ENCODE results near the gene SNX27.
"Not testable (repeated sequence)": the region's sequence is repeated elsewhere in the genome, so short reads cannot be mapped to it uniquely, and the experiment has no call there.

Gene SNX27

DNA sequence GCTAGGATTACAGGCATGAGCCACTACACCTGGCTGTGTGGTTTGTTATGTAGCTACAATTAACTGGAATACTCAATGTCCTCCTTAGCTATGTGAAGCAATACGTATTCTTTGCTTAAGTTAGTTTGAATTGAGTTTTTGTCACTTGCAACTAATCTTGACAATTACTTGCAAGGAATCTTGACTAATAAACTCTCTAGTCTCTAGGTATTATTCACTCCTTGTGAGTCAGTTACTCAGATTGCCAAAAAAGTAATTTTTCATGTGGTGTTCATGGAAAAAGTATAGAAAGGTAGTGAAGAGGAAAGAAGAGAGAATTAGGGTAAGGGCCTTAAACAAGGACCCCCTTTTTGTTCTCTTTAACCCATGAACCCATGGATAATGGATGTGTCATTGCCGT lies 7.6 kb upstream of the SNX27 start:
- DNase-seq (ENCODE audit: low spot score), result no peak

DNA sequence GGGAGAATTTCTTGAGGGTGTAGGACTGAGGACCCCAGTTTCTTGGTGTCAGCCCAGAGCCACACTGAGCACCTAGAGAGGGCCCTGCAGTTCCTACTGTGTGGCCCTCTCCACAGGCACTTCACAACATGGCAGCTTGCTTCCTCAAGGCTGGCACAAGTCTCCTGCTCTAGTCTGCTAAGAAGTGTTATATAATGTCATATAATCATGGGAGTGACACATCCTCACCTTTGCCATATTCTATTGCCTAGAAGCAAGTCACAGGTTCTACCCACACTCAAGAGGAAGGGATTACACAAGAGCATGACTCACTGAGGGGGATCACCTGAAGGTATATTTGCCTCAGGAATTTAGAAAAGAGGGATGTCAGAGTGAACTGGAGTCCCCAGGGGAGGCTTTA lies 5.5 kb upstream of the SNX27 start:
- DNase-seq (ENCODE audit: low spot score), result no peak

DNA sequence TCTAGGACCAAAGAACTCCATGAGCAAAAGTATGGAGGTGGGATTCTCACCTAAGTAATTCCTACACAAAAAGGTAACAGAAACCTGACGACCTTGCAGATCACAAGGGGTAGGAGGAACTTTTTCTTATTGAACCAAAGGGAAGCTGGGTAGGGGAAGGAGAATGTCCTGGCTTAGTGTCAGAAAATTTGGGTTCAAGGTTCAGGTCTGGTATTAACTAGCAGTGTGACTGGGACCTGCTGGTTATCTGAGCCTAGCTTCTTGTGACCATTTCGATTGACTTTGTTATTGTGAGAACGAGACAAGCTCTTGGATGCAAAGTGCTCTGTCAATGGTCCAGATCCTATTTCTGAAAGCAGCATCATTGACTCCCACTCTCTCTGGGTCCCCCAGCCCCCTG lies 5.0 kb upstream of the SNX27 start:
- no peak for DNase-seq (ENCODE audit: low spot score)

DNA sequence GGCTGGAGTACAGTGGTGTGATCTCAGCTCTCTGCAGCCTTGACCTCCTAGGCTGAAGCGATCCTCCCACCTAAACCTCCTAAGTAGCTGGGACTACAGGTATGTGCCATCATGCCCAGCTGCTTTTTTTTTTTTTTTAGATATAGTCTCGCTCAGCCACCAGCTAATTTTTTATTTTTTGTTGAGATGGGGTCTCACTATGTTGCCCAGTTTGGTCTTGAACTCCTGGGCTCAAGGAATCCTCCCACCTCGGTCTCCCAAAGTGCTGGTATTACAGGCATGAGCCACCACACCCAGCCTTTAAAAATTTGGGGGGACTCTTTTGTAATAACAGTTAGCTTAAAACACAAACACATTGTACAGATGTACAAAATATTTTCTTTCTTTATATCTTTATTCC lies 1.7 kb upstream of the SNX27 start:
- no peak for DNase-seq (ENCODE audit: low spot score)

DNA sequence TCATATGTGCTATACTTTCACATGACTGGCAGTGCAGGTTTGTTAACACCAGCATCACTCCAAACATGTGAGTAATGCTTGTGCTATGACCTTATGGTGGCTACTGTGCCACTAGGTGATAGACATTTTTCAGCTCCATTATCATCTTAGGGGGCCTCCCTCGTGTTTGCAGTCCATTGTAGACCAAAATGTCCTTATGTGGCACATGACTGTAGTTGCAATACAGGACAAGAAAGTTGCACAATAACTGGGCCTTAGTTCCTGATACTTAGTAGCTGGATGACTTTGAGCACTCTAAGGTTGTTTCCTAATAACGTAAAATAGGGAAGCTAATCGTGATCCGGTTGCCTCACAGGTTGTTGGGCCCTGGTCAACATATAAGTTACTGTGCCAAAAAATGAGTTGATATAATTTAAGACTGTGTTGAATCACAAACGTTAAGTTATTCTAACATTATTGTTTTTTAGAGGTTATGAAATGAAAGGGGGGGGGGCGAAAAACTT lies 511 bp upstream of the SNX27 start:
- no peak for DNase-seq (ENCODE audit: low spot score)

DNA sequence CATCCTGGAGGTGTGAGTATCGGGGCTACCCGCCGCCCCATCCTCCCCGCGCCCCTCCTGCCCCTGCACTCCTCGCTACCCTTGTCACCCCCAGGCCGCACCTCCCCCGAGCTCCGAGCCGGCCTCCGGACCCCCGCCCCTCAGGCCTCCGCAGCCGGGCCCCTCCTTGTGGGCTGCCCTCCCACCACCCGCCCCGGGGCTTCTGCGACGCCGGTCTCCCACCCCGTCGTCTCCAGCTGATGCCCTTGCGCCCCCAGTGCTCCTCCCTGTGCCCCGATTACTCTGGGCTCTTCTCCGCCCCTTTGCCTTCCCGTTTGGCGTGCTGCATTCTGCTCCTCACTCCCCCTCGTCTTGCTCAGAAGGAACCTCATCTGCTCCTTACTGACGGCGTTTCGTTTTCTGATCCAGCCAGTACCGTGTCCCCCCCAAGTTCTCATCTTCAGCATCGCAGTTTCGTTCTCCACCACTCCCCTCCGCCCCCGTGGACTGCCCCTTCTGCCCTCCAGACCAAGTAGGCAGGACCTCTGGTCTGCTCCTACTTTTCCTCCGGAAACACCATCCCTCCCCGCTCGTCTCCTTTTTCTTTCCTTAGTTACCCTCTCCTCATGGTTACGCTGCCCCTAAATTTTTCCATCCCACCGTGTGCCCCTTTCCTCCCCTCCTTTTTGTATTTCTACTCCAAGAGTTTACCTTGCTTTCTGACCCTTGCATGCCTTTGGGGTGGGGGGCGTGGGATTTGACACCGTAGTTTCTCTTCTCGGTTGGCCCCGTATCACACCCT lies 841 bp downstream of the SNX27 start:
- DNase-seq (ENCODE audit: low spot score), result peak; percentile 72

DNA sequence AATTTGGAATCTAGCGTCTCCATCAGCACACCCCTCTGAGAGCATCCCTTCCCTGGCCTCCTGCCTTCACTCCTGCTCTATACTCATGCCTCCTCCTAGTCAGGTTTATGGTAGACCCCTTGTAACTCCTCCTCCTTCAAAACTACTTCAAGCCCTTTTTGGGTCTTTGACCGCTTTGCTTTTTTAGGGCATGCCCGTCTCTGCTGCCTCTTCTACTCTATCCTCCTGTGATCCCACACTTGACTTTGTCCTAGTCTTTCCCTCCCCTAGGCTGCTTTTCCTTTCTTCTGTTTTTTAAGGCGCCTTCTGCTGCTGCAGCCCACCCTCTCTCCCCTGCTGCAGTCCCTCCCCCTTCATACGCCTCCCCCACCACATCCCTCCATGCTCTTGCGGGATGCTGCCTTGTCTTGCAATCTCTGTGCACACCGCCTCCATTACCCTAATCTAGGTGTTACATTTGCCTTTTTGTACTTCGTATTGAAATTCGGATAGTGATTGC lies 1.5 kb downstream of the SNX27 start:
- no peak for DNase-seq (ENCODE audit: low spot score)

DNA sequence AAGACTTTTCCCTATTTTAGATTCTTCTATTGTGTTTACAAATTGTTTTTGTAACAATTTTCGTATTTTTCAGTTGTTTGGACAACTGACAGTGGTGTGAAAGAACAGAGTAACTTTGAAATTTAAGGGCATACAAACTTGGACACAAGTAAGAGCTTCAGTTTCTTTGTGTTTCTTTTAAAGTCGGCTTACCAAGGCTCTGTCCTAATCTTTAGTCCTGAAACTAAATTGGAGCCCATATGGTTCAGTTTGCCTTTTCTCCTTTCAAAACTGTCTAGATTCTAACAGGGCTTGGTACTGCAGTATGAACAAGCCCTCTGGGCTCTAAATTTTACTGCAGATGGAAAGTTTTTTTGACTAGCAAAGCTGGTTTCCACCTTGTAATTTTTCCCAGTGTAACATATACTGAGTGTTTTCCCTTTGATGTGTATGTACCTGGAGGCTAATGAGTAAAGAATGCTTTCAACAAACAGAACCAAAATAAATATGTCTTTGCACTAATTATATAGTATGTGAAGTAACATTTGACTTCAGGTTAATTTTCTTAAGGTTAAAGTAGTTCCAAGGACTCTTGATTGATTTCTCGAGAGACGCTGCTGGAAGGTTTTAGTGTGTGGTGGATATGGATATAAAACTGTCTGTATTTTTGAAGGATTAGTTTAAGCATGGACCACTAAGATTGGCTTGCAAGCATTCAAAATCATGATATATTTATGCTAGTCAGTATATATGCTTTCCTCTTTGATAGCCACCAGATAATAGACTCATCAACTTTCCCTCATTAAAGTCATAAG lies 4.1 kb downstream of the SNX27 start:
- DNase-seq (ENCODE audit: low spot score), result no peak

DNA sequence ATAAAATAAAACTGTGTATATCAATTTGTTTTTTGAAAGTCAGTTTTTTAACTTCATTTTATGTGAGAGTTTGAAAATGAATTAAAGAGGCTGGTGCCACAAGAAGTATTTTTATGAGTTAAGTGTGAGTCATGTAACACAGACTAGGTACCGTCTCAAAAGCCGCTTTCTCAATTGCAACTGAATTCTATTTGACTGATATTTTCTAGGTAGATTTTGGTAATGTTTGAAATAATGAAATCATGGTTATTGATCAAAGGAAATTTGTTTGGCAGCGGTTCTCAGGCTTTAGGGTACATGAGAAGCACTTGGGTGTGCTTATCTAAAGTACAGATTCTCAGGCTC lies 4.6 kb downstream of the SNX27 start:
- DNase-seq (ENCODE audit: low spot score), result no peak

DNA sequence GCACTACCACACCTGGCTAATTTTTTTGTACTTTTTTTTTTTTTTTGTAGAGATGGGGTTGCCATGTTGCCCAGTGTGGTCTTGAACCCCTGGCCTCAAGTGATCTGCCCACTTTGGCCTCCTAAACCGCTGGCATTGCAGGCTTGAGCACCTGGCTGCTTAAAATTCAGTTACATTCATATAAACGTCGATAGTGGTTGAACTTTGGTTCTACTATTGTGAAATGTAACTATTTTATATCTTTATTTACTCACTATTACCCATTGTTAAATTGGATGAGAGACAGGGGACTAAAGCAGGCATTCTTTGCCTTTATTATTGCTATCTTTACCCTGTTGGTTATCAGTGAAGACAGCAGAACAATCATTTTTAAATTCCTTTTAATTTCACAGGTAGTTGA lies 6.2 kb downstream of the SNX27 start:
- DNase-seq (ENCODE audit: low spot score), result no peak

DNA sequence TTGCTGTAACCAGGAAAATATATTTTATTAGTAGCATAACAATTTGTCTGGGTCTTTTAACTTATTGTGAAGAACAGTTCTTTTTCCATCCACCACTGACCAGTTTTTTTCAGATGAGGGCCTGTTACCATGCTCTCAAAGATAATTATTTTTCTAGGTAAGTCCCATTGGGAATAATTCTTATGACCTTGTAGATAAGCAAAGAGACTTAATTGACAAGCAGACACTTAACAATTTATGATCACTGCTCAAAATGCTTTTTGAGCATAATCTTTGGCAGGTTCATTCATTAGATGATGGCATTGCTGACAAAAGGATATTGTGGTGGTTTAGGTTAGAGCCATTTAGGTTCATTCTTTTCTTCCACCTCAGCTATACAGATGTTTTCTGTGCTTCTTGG lies 6.6 kb downstream of the SNX27 start:
- DNase-seq (ENCODE audit: low spot score), result no peak

DNA sequence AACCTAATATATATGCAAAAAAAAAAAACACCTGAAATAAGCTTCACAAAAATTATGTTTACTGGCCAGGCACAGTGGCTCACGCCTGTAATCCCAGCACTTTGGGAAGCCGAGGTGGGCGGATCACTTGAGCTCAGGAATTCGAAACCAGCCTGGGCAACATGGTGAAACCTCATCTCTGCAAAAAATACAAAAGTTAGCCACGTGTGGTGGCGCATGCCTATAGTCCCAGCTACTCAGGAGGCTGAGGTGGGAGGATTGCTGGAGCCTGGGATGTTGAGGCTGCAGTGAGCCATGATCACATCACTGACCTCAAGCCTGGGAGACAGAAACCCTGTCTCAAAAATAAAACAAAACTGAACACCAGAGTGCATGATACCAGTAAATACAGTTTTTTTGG lies 7.1 kb downstream of the SNX27 start:
- DNase-seq (ENCODE audit: low spot score), result not testable (repeated sequence)

DNA sequence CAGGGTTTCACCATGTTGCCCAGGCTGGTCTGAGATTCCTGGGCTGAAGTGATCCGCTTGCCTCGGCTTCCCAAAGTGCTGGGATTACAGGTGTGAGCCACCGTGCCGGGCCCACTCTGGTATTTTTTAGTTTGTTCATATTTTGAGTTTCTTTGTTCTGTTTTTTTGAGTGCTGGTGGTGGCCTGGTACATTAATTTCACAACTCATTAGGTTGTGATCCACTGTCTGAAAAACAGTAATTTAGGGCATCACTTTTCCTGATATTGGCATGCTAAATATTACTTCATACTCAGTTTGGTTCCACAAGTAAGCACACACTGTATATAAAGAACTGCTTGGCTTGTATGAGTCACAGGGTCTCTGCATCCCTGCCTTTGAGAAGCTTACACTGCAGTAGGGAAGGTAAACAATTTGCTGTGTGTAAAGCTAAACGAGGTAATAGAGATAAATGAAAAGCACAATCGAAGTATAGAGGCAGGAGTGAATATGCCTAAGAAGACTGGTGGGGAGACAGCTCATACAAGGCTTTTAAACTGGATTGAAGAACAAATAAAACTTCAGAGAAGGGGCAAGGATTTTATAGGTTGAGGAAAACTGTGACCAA lies 7.7 kb downstream of the SNX27 start:
- DNase-seq (ENCODE audit: low spot score), result no peak

DNA sequence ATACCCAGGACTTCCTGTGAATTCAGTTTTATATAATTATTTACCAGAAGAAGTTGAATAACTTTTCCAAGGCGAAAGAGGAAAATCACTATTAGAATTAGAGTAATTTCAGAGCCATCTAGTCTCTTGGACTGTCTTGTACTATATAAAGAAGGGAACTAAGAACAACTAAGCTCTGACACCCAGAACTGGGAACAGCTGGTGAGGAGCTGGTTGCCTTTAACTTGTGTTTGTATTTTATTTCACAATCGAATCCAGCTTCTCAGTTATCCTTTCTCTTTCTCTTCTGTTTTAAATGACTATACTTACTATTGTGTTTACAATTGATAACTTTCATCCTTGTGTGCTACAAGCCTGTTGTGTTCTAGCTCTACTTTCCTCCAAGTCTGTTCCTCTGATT lies 8.4 kb downstream of the SNX27 start:
- no peak for DNase-seq (ENCODE audit: low spot score)

DNA sequence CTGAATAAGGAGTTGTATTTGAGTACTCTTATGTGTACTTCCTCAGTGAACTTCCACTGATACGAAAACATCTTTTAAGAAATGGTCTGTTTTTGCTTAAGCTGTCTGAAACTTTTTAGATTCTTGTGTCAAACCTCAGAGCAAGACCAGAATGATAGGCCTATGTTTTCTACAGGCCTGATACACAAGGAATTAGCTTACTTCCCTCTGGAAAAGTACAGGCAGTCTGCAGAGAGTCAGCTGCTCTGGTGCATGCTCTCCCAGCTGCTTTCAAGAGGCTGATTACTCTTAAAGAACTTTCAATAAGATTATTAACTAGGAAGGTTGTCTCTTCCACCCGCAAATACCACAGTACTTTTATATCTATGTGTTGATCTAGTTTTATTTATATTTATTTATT lies 9.5 kb downstream of the SNX27 start:
- no peak for DNase-seq (ENCODE audit: low spot score)

DNA sequence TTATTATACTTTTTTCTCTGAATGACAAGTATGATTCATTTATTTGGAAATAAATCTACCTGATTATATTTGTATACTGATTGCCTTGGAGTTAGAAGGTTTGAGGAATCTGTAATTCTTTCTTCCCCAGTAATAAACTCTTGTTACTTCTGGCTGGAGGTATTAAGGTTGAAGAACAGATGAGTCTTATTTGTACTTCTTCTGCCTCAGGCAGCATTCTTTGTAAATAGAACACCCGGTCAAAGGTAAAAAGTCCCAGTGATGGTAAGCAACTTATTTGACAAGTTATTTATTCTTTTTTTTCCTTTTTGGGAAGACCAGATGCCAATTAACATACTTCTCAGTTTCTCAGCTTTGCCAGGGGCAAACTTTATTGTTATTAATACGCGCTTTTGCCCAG lies 12.9 kb downstream of the SNX27 start:
- no peak for DNase-seq (ENCODE audit: low spot score)

DNA sequence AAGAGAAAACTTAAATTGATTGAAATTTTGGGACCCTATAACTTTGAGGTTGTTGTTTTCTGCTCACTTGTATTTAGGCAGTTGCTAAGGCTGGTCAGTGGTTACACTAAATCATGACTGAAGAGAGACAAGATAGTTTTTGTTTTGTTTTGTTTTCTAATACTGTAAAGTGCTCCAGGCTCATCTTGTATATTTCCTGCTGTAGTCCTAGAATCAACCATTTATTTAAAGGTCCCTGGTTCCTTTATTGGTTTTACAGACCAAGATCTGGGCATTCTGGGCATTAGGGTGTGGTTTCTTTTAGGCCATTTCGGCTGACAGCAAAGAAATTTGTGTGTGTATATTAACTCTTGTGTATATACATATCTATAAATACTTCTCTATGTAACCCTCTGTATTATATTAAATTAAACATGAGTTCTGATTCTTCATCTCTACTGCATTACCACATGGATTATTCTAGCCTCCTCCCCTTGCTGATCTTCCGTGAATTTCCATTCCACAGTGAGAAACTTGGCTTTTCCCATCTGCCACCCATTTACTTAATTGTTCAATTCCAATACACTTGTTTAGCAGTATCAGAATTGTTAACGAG lies 15.0 kb downstream of the SNX27 start:
- DNase-seq (ENCODE audit: low spot score), result no peak

DNA sequence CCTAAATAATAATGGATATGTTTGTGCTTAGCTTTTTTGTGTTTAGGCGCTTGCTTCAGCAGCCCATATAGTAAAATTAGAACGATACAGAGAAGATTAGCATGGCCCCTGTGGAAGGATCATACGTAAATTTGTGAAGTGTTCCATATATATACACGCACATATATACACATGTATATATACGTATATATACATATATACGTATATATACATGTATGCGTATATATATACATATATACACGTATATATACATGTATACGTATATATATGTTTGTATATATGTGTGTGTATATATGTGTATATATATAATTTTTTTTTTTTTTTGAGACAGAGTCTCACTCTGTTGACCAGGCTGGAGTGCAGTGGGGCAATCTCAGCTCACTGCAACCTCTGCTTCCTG lies 17.4 kb downstream of the SNX27 start:
- DNase-seq (ENCODE audit: low spot score), result no peak

DNA sequence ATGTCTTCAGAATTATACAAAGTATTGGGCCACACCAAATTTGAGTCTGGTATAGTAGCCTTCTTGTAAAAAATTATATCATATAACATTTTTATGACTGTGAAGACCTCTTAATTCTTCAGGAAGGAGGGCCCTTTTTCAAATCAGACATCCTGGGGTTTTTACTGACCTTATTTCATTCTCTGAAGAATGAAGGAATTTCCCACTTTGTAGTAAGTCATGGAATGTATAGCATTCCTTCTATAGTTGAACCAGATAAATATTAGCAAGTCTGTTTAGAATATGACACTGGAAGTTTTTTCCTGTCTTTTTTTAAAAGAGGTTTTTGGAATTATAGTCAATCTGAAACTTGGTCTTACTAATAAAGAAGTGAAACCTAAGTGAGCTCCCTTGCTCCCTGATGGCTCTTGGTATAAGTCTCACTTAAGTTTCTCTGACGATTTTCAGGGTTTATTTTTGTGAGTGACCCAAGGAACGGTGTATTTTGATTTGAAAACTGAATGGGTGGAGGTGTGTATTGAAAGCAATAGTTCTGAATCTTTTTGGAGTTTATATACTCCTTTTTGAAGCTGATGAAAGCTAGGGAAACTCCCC lies 23.7 kb downstream of the SNX27 start:
- no peak for DNase-seq (ENCODE audit: low spot score)

DNA sequence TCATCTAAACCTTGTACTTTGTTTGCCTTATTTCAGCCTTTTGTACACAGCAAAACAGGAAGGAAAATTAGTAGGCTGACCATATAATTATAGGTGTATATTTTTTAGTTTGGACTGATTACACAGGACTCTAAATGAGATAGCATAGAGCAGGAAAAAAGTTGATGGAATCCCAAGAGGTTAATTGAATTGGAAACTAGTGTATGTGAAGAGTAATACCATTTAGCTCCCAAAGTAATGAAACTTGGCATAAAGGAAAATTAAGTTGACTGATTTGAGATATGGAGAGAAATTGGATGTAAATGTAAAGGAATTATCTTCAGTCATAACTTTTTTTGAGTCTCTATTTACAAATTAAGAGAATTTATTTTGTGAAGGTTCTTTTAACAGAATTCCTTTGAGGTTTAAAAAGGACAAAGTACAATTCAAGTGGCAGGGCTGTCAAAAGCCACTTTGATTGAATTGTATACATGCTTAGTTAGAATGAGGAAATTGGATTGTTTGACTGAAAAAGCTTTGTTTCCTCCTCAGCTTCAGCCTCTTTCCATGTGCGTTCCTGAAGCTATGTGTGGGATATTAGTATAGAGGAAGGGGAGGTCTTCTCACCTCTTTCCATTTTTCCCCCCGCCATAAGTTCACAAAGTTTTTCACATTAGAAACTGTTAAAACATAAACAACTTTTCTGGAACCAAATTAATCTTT lies 26.4 kb downstream of the SNX27 start:
- no peak for DNase-seq (ENCODE audit: low spot score)

DNA sequence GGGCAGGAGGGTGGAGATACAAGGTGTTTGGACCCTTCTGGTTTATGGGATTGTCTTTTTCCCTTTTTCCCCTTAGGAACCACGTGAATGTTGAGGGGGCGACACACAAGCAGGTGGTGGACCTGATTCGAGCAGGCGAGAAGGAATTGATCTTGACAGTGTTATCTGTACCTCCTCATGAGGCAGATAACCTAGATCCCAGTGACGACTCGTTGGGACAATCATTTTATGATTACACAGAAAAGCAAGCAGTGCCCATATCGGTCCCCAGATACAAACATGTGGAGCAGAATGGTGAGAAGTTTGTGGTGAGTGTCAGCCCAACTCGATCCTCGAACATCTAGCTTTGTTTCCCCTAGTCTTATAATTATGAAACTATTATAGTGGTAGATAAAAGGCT lies 27.0 kb downstream of the SNX27 start:
- DNase-seq (ENCODE audit: low spot score), result no peak

DNA sequence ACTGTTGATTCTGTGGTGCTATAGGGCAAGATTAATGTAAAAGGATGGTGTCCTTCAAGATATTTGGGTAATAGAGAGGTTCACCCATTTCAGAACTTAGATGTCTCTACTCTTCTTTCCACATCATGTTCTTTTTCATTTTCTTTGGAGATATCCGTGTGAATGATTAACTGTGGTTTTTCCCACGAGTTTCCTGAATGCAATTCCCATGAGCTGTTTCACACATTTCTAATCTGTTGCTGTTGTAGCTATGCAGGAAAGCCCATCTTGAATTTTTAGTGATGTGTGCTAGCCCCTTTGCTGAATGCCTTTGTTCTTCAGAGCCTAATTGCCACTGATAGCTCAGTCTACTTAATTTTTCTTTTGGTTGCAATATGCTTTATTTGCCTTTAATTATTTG lies 27.6 kb downstream of the SNX27 start:
- DNase-seq (ENCODE audit: low spot score), result no peak
